HEK293 (cell line): ENCODE measurements around the gene FHAD1.

Source experiments
- CTCF ChIA-PET: fragments of 350-600 bp; formaldehyde crosslinking; extraction: SDS; loops from one replicate; lab custom pipeline; 2021; ENCODE audit warnings: antibody characterized with exemption; lab: Yijun Ruan, JAX
- POLR2A ChIA-PET: fragments of 300-600 bp; formaldehyde crosslinking; extraction: SDS; loops from one replicate; lab custom pipeline; 2020; ENCODE audit warnings: antibody characterized with exemption, inconsistent platforms; lab: Yijun Ruan, JAX
- H3K27ac ChIP-seq: fragments of 200-500 bp; sonication (Bioruptor generic); 2 replicates; pipeline ENCODE4 v1.5.1; 2014; ENCODE audit warnings: low read depth, low read length, control low read depth, inconsistent platforms; ENCODE audit errors: extremely low read depth
- H3K36me3 ChIP-seq, 2 experiments: fragments of 200-500 bp in 1 of 2; sonication (Bioruptor generic) in 1 of 2; 1 replicate in 1 of 2; 2 replicates in 1 of 2; pipeline ENCODE4 v1.5.1; 2014 to 2017; ENCODE audit warnings: inconsistent platforms in 2 of 2, low read length in 2 of 2; ENCODE audit not compliant: control insufficient read depth in 2 of 2, insufficient read depth in 1 of 2
- H3K4me1 ChIP-seq: fragments of 200-500 bp; sonication (Bioruptor generic); 2 replicates; pipeline ENCODE4 v1.5.1; 2014; ENCODE audit warnings: mild to moderate bottlenecking, low read length, inconsistent platforms; ENCODE audit not compliant: control insufficient read depth, insufficient read depth
- H3K4me3 ChIP-seq: 2 replicates; pipeline ENCODE4 v1.5.1; 2011; ENCODE audit warnings: low read depth, mild to moderate bottlenecking, control low read depth, low read length, moderate library complexity
- H3K9me3 ChIP-seq: fragments of 200-500 bp; sonication (Bioruptor generic); 2 replicates; pipeline ENCODE4 v1.5.1; 2014; ENCODE audit warnings: low read depth, low read length, inconsistent platforms; ENCODE audit not compliant: control insufficient read depth, insufficient read depth
- GLIS1 ChIP-seq: fragments of 450-650 bp; formaldehyde crosslinking; IDR thresholded peaks from 2 replicates; pipeline ENCODE4 v1.5.1; 2016; ENCODE audit warnings: missing biosample characterization, missing genetic modification characterization
- PRDM10 ChIP-seq: fragments of 450-650 bp; formaldehyde crosslinking; IDR thresholded peaks from 2 replicates; pipeline ENCODE4 v1.5.1; 2016; ENCODE audit warnings: missing biosample characterization, missing genetic modification characterization
- PRDM6 ChIP-seq: fragments of 450-650 bp; formaldehyde crosslinking; IDR thresholded peaks from 2 replicates; pipeline ENCODE4 v1.5.1; 2017; ENCODE audit warnings: missing biosample characterization, missing genetic modification characterization
- SCRT1 ChIP-seq: fragments of 450-650 bp; formaldehyde crosslinking; IDR thresholded peaks from 2 replicates; pipeline ENCODE4 v1.5.1; 2016; ENCODE audit warnings: missing biosample characterization, missing genetic modification characterization, borderline replicate concordance
- SP3 ChIP-seq: fragments of 450-650 bp; formaldehyde crosslinking; IDR thresholded peaks from 2 replicates; pipeline ENCODE4 v1.5.1; 2016; ENCODE audit warnings: missing biosample characterization, missing genetic modification characterization
- ZBTB8A ChIP-seq: fragments of 450-650 bp; formaldehyde crosslinking; IDR thresholded peaks from 2 replicates; pipeline ENCODE4 v1.5.1; 2016; ENCODE audit warnings: missing biosample characterization, missing genetic modification characterization
- ZFP37 ChIP-seq: fragments of 450-650 bp; formaldehyde crosslinking; IDR thresholded peaks from 2 replicates; pipeline ENCODE4 v1.5.1; 2016; ENCODE audit warnings: missing biosample characterization, missing genetic modification characterization
- ZNF132 ChIP-seq: fragments of 450-650 bp; formaldehyde crosslinking; IDR thresholded peaks from 2 replicates; pipeline ENCODE4 v1.5.1; 2017; ENCODE audit warnings: missing biosample characterization, missing genetic modification characterization, borderline replicate concordance
- ZNF175 ChIP-seq: fragments of 450-650 bp; formaldehyde crosslinking; IDR thresholded peaks from 2 replicates; pipeline ENCODE4 v1.5.1; 2016; ENCODE audit warnings: missing biosample characterization, missing genetic modification characterization
- ZNF350 ChIP-seq: fragments of 450-650 bp; formaldehyde crosslinking; IDR thresholded peaks from 2 replicates; pipeline ENCODE4 v1.5.0; 2017; ENCODE audit warnings: missing biosample characterization, mild to moderate bottlenecking, missing genetic modification characterization
- ZNF394 ChIP-seq: fragments of 450-650 bp; formaldehyde crosslinking; IDR thresholded peaks from 2 replicates; pipeline ENCODE4 v1.5.1; 2016; ENCODE audit warnings: missing biosample characterization, missing genetic modification characterization, mild to moderate bottlenecking, moderate library complexity, borderline replicate concordance
- ZNF426 ChIP-seq: fragments of 450-650 bp; formaldehyde crosslinking; IDR thresholded peaks from 2 replicates; pipeline ENCODE4 v1.5.1; 2017; ENCODE audit warnings: missing biosample characterization, missing genetic modification characterization, mild to moderate bottlenecking, inconsistent platforms, moderate library complexity
- ZNF501 ChIP-seq: fragments of 450-650 bp; formaldehyde crosslinking; IDR thresholded peaks from 2 replicates; pipeline ENCODE4 v1.5.1; 2016; ENCODE audit warnings: missing biosample characterization, missing genetic modification characterization
- ZNF560 ChIP-seq: fragments of 450-650 bp; formaldehyde crosslinking; IDR thresholded peaks from 2 replicates; pipeline ENCODE4 v1.5.1; 2017; ENCODE audit warnings: missing biosample characterization, missing genetic modification characterization, borderline replicate concordance
- ZNF610 ChIP-seq: fragments of 450-650 bp; formaldehyde crosslinking; IDR thresholded peaks from 2 replicates; pipeline ENCODE4 v1.5.1; 2016; ENCODE audit warnings: missing biosample characterization, missing genetic modification characterization, borderline replicate concordance
- ZNF660 ChIP-seq: fragments of 450-650 bp; IDR thresholded peaks from 2 replicates; pipeline ENCODE4 v1.5.1; 2018; ENCODE audit warnings: missing biosample characterization, mild to moderate bottlenecking, missing genetic modification characterization
- ZNF768 ChIP-seq: fragments of 450-650 bp; formaldehyde crosslinking; IDR thresholded peaks from 2 replicates; pipeline ENCODE4 v1.5.1; 2018; ENCODE audit warnings: missing biosample characterization, mild to moderate bottlenecking, missing genetic modification characterization
- ZNF791 ChIP-seq: fragments of 450-650 bp; formaldehyde crosslinking; IDR thresholded peaks from 2 replicates; pipeline ENCODE4 v1.5.1; 2016; ENCODE audit warnings: missing biosample characterization, missing genetic modification characterization
- TF ChIP-seq, protein P1 (sequence below): fragments of 450-650 bp; formaldehyde crosslinking; IDR thresholded peaks from 2 replicates; pipeline ENCODE4 v1.5.1; 2016; ENCODE audit warnings: missing biosample characterization, missing genetic modification characterization

FHAD1 gene

DNA sequence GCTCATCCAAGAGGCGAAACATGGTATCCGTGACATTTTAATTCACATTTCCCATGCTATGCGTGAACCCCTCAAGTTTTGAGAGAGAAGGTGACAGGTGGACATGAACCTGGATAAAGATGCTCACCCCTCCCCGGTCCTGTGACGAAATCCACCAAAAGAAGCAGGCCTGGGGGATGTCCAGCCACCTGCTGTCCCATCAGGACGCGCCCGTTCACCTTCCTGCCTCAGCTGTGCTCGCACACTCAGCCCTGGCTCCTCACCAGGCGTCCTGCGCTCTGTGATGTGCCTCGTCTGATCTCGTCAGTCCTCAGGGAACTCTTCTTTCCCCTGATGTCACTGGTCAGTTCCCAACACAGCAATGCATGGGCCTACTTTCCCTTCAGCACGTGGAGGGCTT is 10.3 kb downstream of the FHAD1 start:
- TF ChIP-seq SCRT1 (tag by site-specific recombination) (no peak), ZNF560 (tag by site-specific recombination) (no peak), ZNF768 (tag by site-specific recombination) (no peak), ZNF791 (no peak), ZNF394 (tag by site-specific recombination) (no peak), ZNF350 (tag by site-specific recombination) (no peak), SP3 (tag by site-specific recombination) (no peak), ZNF132 (tag by site-specific recombination) (no peak), ZNF426 (tag by site-specific recombination) (no peak), ZNF501 (no peak), GLIS1 (tag by site-specific recombination) (no peak), ZBTB8A (no peak), ZNF660 (tag by site-specific recombination) (no peak), PRDM6 (no peak), ZNF175 (no peak)
- TF ChIP-seq, protein P1, sequence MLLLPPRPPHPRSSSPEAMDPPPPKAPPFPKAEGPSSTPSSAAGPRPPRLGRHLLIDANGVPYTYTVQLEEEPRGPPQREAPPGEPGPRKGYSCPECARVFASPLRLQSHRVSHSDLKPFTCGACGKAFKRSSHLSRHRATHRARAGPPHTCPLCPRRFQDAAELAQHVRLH (tag by site-specific recombination) = no peak
- TF ChIP-seq, all 188 proteins: peak for 0
- POLR2A ChIA-PET = no interaction called here
- H3K4me3 ChIP-seq = no peak overlapping the region

GRCh38 chr1:15258833-15259621 is 12.0 kb downstream of the FHAD1 start:
- Histone ChIP-seq H3K27ac (no peak overlapping the region), H3K4me1 (no peaks in the 10 kb centered on the region), H3K36me3 (no peaks in the 10 kb centered on the region), H3K9me3 (no peaks in the 10 kb centered on the region)
- CTCF ChIA-PET = no interaction called here
- TF ChIP-seq ZNF610 (no peak), ZFP37 (tag by site-specific recombination) (no peak), PRDM10 (tag by site-specific recombination) (peak; percentile 31; the same call in 1 of the 2 replicates)
- TF ChIP-seq, all 188 proteins: peak for 1
- POLR2A ChIA-PET = no interaction called here
- H3K4me3 ChIP-seq = no peak overlapping the region

More for the DNA sequence above, 10.3 kb downstream of the FHAD1 start:
- Histone ChIP-seq H3K27ac (no peak overlapping the region), H3K9me3 (no peaks in the 10 kb centered on the region), H3K4me1 (no peaks in the 10 kb centered on the region), H3K36me3 (no peaks in the 10 kb centered on the region)
- CTCF ChIA-PET = no interaction called here
